NCI-H2171 (cell line): ENCODE results near the gene TMEM258.

ENCODE experiments used
- DNase-seq: peaks from one replicate; lab custom pipeline; 2025; lab: John Stamatoyannopoulos, UW

The TMEM258 gene

GRCh38 chr11:61820174-61820573 lies 27.8 kb upstream of the TMEM258 start:
- no peak for DNase-seq

DNA sequence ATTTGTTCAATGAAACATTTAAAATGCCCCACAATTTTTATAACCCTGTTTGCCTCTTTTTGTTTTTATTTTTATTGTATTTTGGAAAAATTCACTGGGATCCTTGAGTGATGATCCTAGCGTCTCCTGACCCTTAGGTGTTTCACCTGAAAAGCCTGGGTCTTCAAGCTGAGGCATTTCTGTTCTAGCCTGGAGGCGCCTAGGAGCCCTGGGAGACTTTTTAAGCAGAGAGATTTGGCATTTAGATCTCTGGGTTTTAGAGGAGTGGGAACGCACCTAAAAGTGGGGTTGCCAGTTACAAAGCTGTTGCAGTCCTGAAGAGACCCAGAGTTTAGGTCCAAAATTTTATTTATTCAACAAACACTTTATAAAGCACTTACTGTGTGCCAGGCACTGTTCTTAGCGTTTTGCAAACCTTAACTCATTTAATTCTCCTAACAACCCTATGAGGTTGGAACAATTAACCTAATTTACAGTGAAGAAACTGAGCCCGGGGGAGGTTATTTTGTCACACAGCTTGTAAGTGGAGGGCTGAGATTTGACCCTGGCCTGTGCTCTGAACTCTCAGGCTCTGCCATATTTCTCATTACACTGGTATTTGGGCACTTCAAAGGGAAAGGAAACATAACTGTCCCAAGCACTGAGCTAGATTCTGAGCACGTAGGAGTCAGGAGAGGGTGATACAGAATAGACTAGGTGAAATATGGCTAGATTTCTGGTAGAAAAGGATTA lies 25.2 kb upstream of the TMEM258 start:
- DNase-seq: no peak

DNA sequence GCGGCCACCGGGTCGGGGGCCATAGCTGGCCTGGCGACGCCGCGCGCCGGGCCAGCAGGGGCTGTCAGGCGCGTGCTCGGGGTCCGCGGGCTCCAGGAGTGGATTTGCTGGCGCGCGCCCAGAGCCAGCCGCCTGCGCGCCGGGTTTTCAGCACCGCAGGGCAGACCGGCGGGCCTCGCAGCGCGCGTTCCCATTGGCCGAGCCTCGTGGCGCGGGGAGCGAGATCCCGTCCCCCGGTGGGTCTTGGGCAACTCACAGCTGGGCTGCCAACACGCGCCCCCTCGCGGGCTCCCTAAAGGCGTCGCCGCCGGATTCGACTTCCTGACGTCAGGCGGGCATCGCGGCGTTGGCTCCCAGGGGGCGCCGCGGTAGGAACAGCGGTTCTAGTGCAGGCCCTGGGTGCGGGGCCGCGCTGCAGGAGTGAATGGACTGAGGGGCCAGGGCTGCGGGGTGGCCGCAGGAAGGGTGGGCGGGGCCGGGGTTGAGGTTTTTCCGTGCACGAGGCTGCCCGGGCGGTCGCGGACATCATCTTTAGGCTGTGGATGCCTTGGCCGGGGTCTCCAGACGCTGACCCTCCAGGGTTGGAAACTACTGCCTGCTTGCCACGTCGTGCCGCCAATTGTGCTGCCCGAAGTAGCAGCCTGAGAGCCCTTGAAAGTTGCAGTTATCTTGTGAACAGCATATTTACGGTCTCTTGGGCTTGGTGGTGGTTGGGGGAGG lies 24.5 kb upstream of the TMEM258 start, which contains the start of gene FADS1:
Gene FADS1 (minus strand): TSS at position 268 of the 720 bp plus-strand sequence. CDS start 74 bp downstream, at position 194.
- DNase-seq: peak; percentile 98

DNA sequence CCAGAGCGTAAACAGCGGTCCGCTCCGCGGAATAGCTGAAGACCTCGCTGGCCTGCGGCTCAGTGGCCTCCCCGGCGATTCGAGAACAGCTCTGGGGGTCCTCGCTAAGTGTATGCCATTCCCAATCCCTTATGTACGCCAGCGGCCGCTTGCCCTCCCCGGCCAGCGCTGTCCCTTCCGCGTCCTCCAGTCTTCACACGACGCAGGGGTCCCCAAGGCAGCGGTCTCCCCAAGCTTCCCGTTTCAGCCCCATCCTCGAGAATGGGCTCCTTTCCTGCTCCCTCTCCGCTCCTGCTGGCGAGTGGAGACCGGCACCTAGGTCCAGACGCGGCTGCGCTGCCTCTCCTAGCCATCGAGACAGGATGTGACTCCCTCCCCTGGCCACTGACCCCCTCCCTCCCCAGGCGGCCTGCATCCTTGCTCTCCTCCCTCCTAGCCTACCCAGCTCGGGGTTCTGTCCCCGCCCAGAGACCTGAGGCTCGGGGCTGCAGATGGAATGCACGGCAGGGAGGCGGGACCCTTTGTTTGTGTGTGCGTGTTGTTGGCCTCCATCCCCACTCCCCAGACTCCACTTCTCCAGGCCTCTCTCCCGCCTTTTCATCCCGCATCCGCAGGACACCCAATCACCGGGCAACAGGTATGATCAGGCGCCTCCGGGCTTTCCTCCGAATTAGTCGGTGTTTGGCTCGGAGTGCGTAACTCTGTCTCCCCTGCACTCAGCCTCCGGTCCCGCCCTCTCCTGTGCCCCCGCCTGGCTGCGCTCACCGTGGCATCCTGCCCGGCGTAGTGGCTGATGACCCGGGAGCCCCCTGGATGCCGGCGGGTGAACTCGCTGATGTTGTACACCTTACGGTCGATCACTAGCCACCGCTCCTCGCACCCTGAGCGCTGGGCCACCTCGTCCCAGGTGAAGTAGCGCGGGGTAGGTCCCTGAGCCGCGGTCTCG lies 23.7 kb upstream of the TMEM258 start:
- DNase-seq: peak; percentile 84

DNA sequence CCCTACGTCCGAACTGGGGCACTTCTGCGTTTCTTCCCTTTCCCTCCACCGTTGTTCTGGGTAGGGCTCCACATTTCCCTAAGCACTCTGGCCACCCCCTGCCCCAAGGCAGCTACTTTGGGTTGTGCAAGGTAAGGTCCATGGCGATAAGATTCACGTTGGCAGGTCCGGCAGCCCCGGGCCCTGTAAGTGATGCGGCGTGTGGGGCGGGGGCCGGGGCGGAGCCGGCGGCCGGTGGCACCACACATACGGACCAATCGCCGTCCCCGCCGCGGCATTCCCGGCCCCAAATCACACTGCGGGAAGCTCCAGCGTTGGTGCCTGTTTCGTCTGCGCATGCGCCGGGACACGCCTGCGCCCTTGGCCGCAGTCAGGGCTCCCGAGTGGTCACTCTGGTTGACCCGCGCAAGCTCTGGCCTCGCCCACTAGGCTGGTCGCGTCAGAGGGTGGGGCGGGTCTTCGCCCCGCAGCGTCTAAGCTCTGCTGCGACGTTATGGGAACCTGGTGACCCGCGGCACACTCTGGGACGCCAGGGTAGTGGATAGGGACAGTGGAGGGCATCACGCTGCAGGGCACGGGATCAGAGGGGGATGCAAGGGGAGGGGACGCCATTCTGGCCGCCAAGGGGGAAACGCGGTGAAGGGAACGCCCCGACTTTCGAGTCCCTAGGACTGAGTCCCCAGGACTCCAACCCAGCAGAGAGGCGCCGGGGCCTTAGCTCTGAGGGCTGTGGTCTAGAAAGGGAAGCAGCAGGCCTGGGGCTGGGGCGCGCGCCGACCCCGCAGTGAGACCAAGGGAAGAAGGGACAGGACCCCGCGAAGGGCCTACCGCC lies 22.8 kb upstream of the TMEM258 start:
- DNase-seq: peak; percentile 83

GRCh38 chr11:61814247-61814957 lies 22.0 kb upstream of the TMEM258 start:
- no peak for DNase-seq

GRCh38 chr11:61812736-61813411 lies 20.5 kb upstream of the TMEM258 start:
- no peak for DNase-seq

DNA sequence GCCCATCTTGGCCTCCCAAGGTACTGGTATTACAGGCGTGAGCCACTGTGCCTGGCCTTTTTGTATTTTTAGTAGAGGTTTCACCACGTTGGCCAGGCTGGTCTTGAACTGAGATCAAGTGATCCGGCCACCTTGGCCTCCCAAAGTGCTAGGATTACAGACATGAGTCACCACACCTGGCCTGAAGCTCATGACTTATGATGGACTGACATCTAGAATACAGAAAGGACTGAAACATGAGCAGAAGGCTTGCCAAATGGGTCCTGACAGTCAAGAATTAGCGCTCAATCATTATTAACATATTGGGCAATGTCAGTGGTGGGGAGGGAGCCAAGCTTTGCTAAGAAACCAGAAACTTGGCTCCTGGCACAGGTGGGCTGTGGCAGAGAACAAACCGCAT lies 19.4 kb upstream of the TMEM258 start:
- DNase-seq: no peak

- no peak for DNase-seq
Observed at GRCh38 chr11:61810671-61811175, 18.3 kb upstream of the TMEM258 start.

GRCh38 chr11:61806785-61807184 lies 14.4 kb upstream of the TMEM258 start:
- DNase-seq: no peak

GRCh38 chr11:61805146-61805545 lies 12.7 kb upstream of the TMEM258 start:
- DNase-seq: no peak

- no peak for DNase-seq
Observed at GRCh38 chr11:61803889-61804647, 11.7 kb upstream of the TMEM258 start.

DNA sequence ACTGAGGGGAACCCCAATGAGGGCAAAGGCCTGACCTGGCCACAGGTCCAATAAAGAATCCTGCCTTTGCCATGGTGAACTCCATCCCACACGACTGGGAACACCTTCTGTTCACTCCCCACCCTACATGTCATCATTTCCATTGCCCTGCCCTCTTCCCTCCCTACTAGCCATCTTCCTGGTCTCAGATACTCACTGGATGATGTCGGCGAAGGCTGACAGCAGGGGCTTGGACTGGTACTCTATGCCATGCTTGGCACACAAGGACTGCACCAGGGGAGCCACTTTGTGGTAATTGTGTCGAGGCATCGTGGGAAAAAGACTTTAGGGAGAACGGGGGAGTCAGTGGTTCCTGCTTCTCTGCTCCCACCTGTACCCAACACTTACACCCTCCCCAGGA lies 10.2 kb upstream of the TMEM258 start:
- DNase-seq: no peak

- DNase-seq: no peak
Observed at GRCh38 chr11:61800331-61801281, 8.2 kb upstream of the TMEM258 start.

DNA sequence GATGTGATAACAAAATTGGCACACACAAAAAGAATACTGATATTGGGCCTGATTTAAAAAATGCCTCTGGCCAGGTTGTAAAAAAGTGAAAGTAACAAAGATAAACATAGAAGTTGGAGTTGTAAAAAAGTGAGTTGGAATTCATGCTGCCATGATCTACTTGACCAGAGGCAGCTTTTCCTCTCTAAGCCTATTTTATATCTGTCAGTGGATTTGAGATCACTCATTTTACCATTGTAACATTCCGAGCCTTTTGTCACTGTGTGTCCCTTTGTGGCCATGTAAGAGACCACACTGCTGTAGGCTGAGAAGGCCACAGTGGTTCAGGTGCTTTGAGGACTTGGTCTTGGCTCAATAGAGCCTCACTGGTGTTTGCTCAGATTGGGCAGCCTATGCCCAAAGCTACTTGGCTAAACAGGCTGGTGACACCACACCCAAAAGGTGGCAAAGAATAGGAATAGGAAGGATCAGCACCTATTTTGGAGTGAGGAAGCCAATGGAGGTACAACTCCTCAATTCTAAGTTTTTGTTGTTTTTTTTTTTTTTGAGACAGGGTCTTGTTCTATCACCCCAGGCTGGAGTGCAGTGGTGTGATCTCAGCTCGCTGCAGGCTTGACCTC lies 7.4 kb upstream of the TMEM258 start:
- no peak for DNase-seq

DNA sequence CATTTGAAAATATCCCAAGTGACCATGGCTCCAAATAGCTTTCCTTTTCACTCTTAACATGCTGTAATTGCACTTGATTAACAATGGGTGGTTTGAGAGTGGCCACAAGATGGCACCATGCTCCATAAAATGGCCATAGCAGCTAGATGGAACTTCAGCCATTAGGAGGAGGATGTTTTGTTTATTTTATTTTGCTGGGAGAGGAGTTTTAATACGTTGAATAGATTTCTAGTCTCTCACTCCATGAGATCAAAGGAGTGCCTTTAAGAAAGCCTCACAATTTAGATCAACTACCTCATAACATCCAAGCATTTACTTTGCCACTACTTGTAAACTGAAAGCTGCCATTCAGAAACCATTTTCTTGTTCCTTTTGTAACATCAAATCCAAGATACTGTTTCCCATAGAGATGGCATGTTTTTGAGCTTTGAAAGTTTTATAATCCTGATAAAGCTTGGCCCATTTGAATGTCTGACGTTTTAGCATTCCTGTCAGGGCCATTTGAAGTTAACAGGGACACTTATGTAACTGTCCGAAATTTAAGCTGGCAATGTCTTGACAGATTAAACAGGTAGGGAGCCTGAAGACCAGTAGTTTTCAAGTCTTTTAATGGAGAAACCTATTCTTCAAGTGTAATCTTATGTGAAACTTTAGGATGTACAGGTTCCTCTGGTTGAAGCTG lies 5.0 kb upstream of the TMEM258 start:
- peak; percentile 36 for DNase-seq
